ENCODE measurements around the gene C11orf58. TPM values are rescaled to one million over a fixed set of nuclear protein-coding genes. Genes with fewer than 3 reads are reported as not detected.

Gene C11orf58
- total and polyA plus RNA-seq, 2 experiments from 2014 or later, result 164 to 280 TPM

- no peak overlapping the region for H3K4me3 Mint-ChIP-seq
- Histone ChIP-seq H2AFZ (no peak overlapping the region), H3K36me3 (ENCODE audit: insufficient read depth) (no peaks in the 10 kb centered on the region), H3K27ac (ENCODE audit: low read depth) (no peak overlapping the region), H3K4me2 (no peak overlapping the region), H4K20me1 (replicated peaks; ENCODE audit: insufficient read depth) (peaks cover 2% of the 10 kb centered on the region; the same call in 1 of the 2 replicates), H3F3A (replicated peaks; ENCODE audit: low read depth) (no peaks in the 10 kb centered on the region), H3K4me1 (ENCODE audit: insufficient read depth) (no peaks in the 10 kb centered on the region), H3K79me2 (replicated peaks; ENCODE audit: insufficient read depth) (no peaks in the 10 kb centered on the region), H3K4me3 (no peak overlapping the region), H3K27me3 (ENCODE audit: insufficient read depth) (no peaks in the 10 kb centered on the region), H3K9me2 (ENCODE audit: insufficient read depth) (no peaks in the 10 kb centered on the region; the same call in 1 of the 2 replicates)
- H3K4me1 Mint-ChIP-seq, result no peaks in the 10 kb centered on the region
- no peaks in the 10 kb centered on the region for H3K9me3 Mint-ChIP-seq
- ATAC-seq (no peak), DNase-seq (ENCODE audit: low spot score) (no peak)
- H3K27ac Mint-ChIP-seq, result no peak overlapping the region
- TF ChIP-seq, protein P1, sequence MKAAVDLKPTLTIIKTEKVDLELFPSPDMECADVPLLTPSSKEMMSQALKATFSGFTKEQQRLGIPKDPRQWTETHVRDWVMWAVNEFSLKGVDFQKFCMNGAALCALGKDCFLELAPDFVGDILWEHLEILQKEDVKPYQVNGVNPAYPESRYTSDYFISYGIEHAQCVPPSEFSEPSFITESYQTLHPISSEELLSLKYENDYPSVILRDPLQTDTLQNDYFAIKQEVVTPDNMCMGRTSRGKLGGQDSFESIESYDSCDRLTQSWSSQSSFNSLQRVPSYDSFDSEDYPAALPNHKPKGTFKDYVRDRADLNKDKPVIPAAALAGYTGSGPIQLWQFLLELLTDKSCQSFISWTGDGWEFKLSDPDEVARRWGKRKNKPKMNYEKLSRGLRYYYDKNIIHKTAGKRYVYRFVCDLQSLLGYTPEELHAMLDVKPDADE (IDR thresholded peaks at IDR 0.05), result no peak
- TF ChIP-seq POLR2AphosphoS5 (IDR thresholded peaks at IDR 0.05; ENCODE audit: low read depth) (no peak), NANOG (IDR thresholded peaks at IDR 0.05; ENCODE audit: borderline replicate concordance) (no peak), STAT1 (IDR thresholded peaks at IDR 0.05; ENCODE audit: unreplicated experiment) (no peak)
- TF ChIP-seq, protein P2, sequence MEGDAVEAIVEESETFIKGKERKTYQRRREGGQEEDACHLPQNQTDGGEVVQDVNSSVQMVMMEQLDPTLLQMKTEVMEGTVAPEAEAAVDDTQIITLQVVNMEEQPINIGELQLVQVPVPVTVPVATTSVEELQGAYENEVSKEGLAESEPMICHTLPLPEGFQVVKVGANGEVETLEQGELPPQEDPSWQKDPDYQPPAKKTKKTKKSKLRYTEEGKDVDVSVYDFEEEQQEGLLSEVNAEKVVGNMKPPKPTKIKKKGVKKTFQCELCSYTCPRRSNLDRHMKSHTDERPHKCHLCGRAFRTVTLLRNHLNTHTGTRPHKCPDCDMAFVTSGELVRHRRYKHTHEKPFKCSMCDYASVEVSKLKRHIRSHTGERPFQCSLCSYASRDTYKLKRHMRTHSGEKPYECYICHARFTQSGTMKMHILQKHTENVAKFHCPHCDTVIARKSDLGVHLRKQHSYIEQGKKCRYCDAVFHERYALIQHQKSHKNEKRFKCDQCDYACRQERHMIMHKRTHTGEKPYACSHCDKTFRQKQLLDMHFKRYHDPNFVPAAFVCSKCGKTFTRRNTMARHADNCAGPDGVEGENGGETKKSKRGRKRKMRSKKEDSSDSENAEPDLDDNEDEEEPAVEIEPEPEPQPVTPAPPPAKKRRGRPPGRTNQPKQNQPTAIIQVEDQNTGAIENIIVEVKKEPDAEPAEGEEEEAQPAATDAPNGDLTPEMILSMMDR (conservative IDR thresholded peaks at IDR 0.05; ENCODE audit: low read depth in 2 of 2), result no peak
- peaks cover 12% of the 10 kb centered on the region for H3K27me3 Mint-ChIP-seq (ENCODE audit: insufficient read depth, low read depth, poor library complexity)
- H3K36me3 Mint-ChIP-seq (ENCODE audit: low read depth), result no peaks in the 10 kb centered on the region
Measured at GRCh38 chr11:16800382-16800781, 61.9 kb downstream of the C11orf58 start.

DNA sequence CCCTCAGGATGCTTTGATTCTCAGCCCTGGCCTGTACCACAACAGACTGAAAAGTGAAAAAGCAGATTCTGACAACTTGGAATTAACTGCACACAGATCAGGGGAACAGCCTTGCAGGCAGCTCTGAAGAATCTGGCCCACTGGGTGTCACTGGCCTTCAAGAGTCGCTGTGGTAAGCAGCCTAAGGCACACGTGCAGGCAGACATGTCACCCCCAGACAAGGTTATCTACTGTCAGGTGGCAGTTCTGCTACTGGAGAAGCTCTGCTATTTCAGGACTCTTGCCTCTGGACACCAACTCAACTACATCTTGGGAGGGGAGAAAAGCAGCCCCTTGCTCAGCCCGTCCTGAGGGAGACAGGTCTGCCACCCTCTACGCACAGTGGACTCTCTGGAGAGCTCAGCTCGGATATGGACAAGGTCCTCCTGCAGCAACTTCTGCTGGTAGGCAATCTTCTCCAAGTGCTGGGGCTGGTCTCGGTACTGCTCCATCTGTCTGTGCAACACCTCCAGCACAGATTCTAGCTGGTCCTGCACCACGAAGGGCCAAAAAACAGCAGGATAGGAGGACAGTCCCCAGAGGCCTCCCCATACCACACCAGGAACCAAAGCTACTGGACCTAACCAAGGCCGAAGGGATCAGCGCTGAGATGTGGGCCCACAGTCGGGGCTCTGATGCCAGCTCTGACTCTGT is 63.0 kb downstream of the C11orf58 start:
- DNase-seq (ENCODE audit: low spot score) (no peak), ATAC-seq (no peak)
- no peak overlapping the region for H3K4me3 ChIP-seq
- no peak overlapping the region for H2AFZ ChIP-seq
- no peaks in the 10 kb centered on the region for H3K27me3 ChIP-seq (ENCODE audit: insufficient read depth)
- no peaks in the 10 kb centered on the region for H3K36me3 Mint-ChIP-seq (ENCODE audit: low read depth)
- H3K9me3 Mint-ChIP-seq, result no peaks in the 10 kb centered on the region
- H3K79me2 ChIP-seq (replicated peaks; ENCODE audit: insufficient read depth), result no peaks in the 10 kb centered on the region
- H3K4me3 Mint-ChIP-seq, result no peak overlapping the region
- H3K4me1 ChIP-seq (ENCODE audit: insufficient read depth), result no peaks in the 10 kb centered on the region
- H3F3A ChIP-seq (replicated peaks; ENCODE audit: low read depth), result no peaks in the 10 kb centered on the region
- H3K27ac ChIP-seq (ENCODE audit: low read depth), result no peak overlapping the region
- H3K9me2 ChIP-seq (ENCODE audit: insufficient read depth), result no peaks in the 10 kb centered on the region
- no peaks in the 10 kb centered on the region for H3K4me1 Mint-ChIP-seq
- H4K20me1 ChIP-seq (replicated peaks; ENCODE audit: insufficient read depth), result peaks cover 2% of the 10 kb centered on the region; the same call in 1 of the 2 replicates
- H3K4me2 ChIP-seq, result no peak overlapping the region
- H3K36me3 ChIP-seq (ENCODE audit: insufficient read depth), result no peaks in the 10 kb centered on the region
- H3K27me3 Mint-ChIP-seq (ENCODE audit: insufficient read depth, low read depth, poor library complexity), result peaks cover 10% of the 10 kb centered on the region
- no peak overlapping the region for H3K27ac Mint-ChIP-seq
- TF ChIP-seq ZNF331 (CRISPR knock-in tag; IDR thresholded peaks at IDR 0.05; ENCODE audit: low read depth) (no peak), NANOG (IDR thresholded peaks at IDR 0.05; ENCODE audit: borderline replicate concordance) (no peak), CREB1 (CRISPR knock-in tag; IDR thresholded peaks at IDR 0.05; ENCODE audit: low read depth) (no peak), REST (IDR thresholded peaks at IDR 0.05; ENCODE audit: unreplicated experiment) (no peak), JUNB (IDR thresholded peaks at IDR 0.05; ENCODE audit: unreplicated experiment) (no peak), EZH2phosphoT487 (IDR thresholded peaks at IDR 0.05; ENCODE audit: unreplicated experiment) (no peak), POLR2AphosphoS5 (IDR thresholded peaks at IDR 0.05; ENCODE audit: low read depth) (no peak), EZH2 (IDR thresholded peaks at IDR 0.05; ENCODE audit: low read depth, unreplicated experiment) (no peak)
- TF ChIP-seq, protein P1 (IDR thresholded peaks at IDR 0.05), result no peak
- TF ChIP-seq, protein P2 (conservative IDR thresholded peaks at IDR 0.05; ENCODE audit: low read depth in 2 of 2), result no peak

All from GM23338 (cell line).